Astrocyte (in vitro differentiated cells and primary cell): ENCODE measurements around the gene PRG2.

Experiments
- EZH2 ChIP-seq: IDR thresholded peaks from 2 replicates; pipeline ENCODE4 v1.6.1; 2012; ENCODE audit warnings: mild to moderate bottlenecking, low read length, inconsistent platforms; ENCODE audit not compliant: insufficient read depth
- TF ChIP-seq, protein P1 (sequence below): IDR thresholded peaks from 2 replicates; pipeline ENCODE4 v1.5.1; 2011; ENCODE audit warnings: low read depth, mild to moderate bottlenecking, inconsistent platforms, low read length, moderate library complexity; ENCODE audit not compliant: insufficient read depth

GRCh38 chr11:57345555-57346211, 44.8 kb downstream of the PRG2 start:
- TF ChIP-seq, protein P1, sequence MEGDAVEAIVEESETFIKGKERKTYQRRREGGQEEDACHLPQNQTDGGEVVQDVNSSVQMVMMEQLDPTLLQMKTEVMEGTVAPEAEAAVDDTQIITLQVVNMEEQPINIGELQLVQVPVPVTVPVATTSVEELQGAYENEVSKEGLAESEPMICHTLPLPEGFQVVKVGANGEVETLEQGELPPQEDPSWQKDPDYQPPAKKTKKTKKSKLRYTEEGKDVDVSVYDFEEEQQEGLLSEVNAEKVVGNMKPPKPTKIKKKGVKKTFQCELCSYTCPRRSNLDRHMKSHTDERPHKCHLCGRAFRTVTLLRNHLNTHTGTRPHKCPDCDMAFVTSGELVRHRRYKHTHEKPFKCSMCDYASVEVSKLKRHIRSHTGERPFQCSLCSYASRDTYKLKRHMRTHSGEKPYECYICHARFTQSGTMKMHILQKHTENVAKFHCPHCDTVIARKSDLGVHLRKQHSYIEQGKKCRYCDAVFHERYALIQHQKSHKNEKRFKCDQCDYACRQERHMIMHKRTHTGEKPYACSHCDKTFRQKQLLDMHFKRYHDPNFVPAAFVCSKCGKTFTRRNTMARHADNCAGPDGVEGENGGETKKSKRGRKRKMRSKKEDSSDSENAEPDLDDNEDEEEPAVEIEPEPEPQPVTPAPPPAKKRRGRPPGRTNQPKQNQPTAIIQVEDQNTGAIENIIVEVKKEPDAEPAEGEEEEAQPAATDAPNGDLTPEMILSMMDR, result peak; percentile 59
- no peak for TF ChIP-seq EZH2
